ENCODE data around the gene CNTN1.

CNTN1 gene

GRCh38 chr12:40853221-40853620 is 161.0 kb downstream of the CNTN1 start:
- DNase-seq (ENCODE audit: low read depth): no peak

GRCh38 chr12:40854604-40855003 is 162.4 kb downstream of the CNTN1 start:
- no peak for DNase-seq (ENCODE audit: low read depth)

- no peak for DNase-seq (ENCODE audit: low read depth)
These were observed 172.7 kb downstream of the CNTN1 start for GRCh38 chr12:40864891-40865290.

GRCh38 chr12:40870981-40871380 is 178.7 kb downstream of the CNTN1 start:
- no peak for DNase-seq (ENCODE audit: low read depth)

DNA sequence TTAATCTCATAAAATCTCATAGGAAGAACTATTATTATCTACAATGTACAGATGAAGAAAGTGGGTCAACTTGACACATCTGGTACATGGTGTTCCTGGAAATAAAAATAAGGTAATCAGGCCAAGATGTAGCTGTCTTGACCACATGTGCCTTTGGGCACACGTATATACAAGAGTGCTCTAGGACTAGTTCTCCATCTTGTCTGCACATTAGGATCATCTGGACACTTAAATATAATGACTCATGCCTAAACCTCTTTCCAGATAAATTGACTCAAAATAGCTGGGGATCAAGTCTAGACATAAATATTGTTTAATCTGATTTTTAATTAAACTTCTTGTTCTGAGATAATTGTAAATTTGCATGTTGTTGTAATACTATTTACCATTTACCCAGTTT is 182.6 kb downstream of the CNTN1 start:
- no peak for DNase-seq (ENCODE audit: low read depth)

GRCh38 chr12:40889329-40889728 is 197.1 kb downstream of the CNTN1 start:
- DNase-seq (ENCODE audit: low read depth): no peak

GRCh38 chr12:40892528-40892927 is 200.3 kb downstream of the CNTN1 start:
- DNase-seq (ENCODE audit: low read depth): no peak

- no peak for DNase-seq (ENCODE audit: low read depth)
These were observed 206.3 kb downstream of the CNTN1 start for GRCh38 chr12:40898505-40898904.

- no peak for DNase-seq (ENCODE audit: low read depth)
These were observed 210.8 kb downstream of the CNTN1 start for GRCh38 chr12:40903040-40903439.

DNA sequence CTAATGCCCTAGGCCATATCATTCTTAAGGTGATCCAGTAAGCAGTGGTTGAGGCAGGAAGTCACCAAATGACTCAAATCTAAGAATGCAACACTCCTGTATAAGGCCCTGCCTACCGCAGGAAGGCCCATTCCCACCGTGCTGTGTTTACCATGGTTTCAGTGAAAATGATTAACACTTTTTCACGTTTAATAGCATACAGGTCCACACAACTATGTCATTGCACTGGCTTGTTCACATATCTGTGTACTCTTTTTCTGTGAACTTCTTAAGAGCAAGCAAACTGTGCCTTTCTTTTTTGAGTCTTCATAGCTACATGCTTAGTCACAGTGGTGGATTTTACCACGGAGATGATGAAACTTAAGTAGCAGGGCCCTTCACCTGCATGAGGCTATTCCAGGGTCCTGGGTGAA is 214.9 kb downstream of the CNTN1 start:
- peak; percentile 36 for DNase-seq (ENCODE audit: low read depth)

DNA sequence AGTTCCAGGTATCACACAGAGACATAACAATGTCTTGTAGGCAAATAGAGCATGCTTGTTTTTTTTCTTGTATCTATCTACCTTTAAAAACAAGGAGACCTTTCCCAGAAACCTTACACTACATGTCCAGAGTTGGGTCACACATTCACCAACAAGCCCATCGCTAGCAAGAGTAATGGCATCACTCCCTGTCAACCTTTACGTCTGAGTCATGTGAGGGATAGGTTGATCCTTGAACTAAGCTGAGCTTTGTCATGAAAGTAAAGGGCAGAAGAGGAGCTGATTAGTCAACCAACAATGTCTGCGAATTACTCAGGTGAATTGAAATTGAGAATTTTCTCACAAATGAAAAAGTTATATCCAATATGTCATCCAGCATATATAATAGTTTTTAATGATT is 219.4 kb downstream of the CNTN1 start:
- DNase-seq (ENCODE audit: low read depth): no peak

GRCh38 chr12:40915172-40915571 is 222.9 kb downstream of the CNTN1 start:
- DNase-seq (ENCODE audit: low read depth): no peak

DNA sequence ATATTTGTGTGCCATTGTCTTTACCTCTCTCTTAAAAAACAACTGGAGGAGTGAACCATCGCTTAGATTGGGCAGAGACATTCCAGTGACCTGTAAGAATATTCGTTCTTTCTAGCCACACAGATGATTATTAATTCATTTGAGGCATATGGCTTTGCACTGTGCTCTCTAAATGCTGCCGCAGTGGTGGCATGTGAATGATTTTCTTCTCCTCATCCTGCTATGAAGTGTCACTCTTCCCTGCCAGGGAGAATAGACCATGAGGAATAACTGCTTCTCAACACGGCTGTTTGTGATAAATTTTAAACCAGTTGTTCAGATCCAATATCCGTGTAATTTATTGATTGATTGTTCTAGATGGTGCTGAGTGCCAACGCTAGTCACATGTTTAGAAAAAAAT is 225.3 kb downstream of the CNTN1 start:
- DNase-seq (ENCODE audit: low read depth): no peak

- no peak for DNase-seq (ENCODE audit: low read depth)
These were observed 229.4 kb downstream of the CNTN1 start for GRCh38 chr12:40921563-40922163.

DNA sequence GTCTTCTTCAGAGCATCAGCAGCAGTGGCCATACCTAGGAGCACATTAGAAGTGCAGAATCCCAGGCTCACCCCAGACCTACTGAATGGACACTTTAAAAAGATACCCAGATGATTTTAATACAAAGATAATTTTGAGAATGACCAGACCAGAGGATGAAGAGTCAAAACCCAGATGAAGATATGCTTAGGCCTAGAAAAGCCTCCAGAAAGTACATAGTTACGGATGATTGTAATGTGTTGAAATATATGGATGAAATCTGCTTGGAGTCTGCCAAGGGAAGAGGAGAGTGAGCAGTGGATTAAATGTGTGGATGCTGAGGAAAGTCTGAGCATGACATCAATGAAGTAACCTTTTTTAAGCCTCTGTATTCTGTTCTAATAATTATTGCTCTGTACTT is 245.7 kb downstream of the CNTN1 start:
- DNase-seq (ENCODE audit: low read depth): no peak

- no peak for DNase-seq (ENCODE audit: low read depth)
These were observed 250.1 kb downstream of the CNTN1 start for GRCh38 chr12:40942326-40942725.

- DNase-seq (ENCODE audit: low read depth): no peak
These were observed 253.5 kb downstream of the CNTN1 start for GRCh38 chr12:40945772-40946171.

DNA sequence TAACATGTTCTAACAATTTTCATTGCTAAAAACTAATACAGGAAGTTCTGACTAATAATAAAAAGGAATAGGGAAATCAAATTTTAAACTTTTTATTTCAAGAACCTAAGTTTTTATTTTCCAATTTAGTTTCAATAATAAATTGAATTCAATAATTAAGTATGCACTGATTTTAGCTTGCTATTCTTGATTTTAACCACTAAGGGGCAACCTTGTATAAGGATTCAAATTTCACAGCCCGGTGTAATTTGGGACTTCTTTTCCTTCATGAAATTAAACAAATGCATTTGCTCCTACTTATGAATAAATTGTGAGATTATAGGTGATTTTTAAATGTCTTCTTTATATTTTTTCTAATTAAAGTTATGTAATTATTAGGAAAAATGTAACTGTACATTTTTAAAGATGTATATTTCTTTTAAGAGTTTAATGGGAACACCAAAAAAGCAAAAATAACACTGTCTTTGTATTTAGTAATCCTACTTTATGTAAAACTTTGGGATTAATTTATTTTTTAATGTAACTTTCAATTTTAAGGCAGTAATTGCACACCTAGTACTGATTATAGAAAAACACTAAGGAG is 254.5 kb downstream of the CNTN1 start:
- no peak for DNase-seq (ENCODE audit: low read depth)

DNA sequence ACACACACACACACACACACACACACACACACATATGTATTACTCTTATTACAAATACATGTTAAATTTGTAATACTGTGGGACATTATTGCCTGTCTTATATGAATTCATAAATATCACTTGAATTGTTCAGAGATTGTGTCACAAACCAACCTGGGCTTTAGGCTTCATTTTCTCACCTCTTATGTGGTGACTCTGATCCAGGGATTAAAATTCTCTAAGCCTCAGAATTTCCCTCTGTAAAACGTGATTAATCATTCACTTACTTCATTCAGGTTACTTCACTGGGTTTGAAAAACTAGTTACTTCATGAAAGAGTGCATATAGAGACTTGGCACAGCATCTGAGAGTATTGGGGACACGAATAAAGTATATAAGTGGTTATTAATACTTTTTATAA is 255.6 kb downstream of the CNTN1 start:
- DNase-seq (ENCODE audit: low read depth): no peak

DNA sequence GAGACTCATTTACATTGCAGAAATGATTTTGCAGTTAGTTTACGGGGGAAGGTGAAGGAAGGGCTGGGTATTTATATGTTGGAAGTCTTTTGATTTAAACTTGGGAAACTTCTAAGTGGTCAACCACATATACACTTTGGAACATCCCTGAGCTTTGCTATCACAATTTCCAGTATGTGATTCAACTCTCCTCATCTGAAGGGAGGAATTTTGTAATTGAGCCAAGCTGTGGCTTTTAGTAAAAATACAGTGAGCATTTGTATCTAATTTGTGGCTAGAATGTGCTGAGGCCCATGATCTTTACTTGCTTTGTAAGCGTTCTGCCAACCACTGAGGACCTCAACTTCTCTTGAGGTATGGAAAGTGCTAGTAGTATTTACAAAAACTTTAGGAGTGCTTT is 260.8 kb downstream of the CNTN1 start:
- no peak for DNase-seq (ENCODE audit: low read depth)

GRCh38 chr12:40957417-40957816 is 265.2 kb downstream of the CNTN1 start:
- no peak for DNase-seq (ENCODE audit: low read depth)

GRCh38 chr12:40959041-40959440 is 266.8 kb downstream of the CNTN1 start:
- DNase-seq (ENCODE audit: low read depth): no peak

DNA sequence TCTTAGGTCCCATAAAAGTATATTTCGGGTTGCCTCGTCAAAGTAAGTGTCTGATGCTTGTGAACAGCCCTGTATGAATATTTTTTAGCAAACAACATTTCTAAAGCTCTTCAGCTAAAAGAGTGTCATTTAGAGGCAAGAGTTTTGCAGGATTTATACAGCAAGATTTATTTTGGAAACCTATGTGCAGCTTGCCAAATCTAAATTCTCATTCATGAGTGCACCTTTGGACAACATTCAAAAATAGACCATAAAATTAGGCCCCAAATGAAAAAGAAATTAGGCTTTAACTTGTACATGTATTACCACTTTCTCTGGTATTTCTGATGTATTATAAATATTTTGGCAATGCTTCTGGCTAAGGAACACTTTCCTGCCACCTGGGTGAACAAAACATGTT is 271.5 kb downstream of the CNTN1 start:
- DNase-seq (ENCODE audit: low read depth): no peak

DNA sequence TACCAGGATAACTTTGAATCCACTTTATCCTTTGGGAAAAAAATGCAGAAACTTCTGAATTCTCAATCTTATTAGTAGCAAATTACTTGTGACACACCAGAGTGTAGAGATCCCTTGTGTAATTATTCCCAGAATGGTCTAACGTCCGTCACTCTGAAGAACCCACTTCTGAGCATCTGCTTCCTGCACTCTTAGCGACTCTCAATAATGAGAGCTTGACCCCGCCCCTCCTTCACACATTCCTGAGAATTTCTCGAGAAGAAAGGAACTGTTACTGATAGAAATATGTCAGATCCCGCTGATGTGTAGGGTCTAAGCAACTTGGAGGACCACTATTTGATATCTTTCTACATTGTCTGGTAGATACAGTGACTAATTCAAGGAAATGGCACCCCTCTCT is 277.6 kb downstream of the CNTN1 start:
- no peak for DNase-seq (ENCODE audit: low read depth)

All from HS-5 (cell line).